Measurements from ENCODE around the gene CCDC152. TPM values are rescaled to one million over a fixed set of nuclear protein-coding genes. Genes with fewer than 3 reads are reported as not detected.

The CCDC152 gene
- total RNA-seq, 2 donors from 2014 or later = 0.36 to 1.8 TPM

GRCh38 chr5:42772265-42772993 lies 15.8 kb downstream of the CCDC152 start:
- DNase-seq (ENCODE audit: low spot score) = no peak
- TF ChIP-seq POLR2A (IDR thresholded peaks at IDR 0.05) (no peak), POLR2AphosphoS5 (IDR thresholded peaks at IDR 0.05) (no peak), CTCF (IDR thresholded peaks at IDR 0.05) (no peak)
- Histone ChIP-seq H3K4me3 (no peak overlapping the region), H3K9me3 (no peaks in the 10 kb centered on the region), H3K27me3 (replicated peaks; ENCODE audit: insufficient read depth) (no peaks in the 10 kb centered on the region), H3K27ac (no peak overlapping the region), H3K4me1 (replicated peaks) (no peaks in the 10 kb centered on the region), H3K36me3 (no peaks in the 10 kb centered on the region)
- intact Hi-C loops (cut with DNase I) = no loop called here
- WGBS = 86% methylated on average over 13 of the region's 13 CpGs

- intact Hi-C loops (cut with DNase I) = no loop called here
- Histone ChIP-seq H3K36me3 (no peaks in the 10 kb centered on the region), H3K4me3 (no peak overlapping the region), H3K27me3 (replicated peaks; ENCODE audit: insufficient read depth) (no peaks in the 10 kb centered on the region), H3K4me1 (replicated peaks) (no peaks in the 10 kb centered on the region), H3K9me3 (no peaks in the 10 kb centered on the region), H3K27ac (no peak overlapping the region)
- no peak for DNase-seq (ENCODE audit: low spot score)
- no peak for TF ChIP-seq POLR2AphosphoS5 (IDR thresholded peaks at IDR 0.05)
- TF ChIP-seq CTCF (IDR thresholded peaks at IDR 0.05) = no peak
- no peak for TF ChIP-seq POLR2A (IDR thresholded peaks at IDR 0.05)
- WGBS = 85% methylated on average over 1 of the region's 1 CpG
These were observed 22.5 kb downstream of the CCDC152 start for GRCh38 chr5:42779083-42779482.

GRCh38 chr5:42781584-42781983 lies 25.0 kb downstream of the CCDC152 start:
- Histone ChIP-seq H3K9me3 (no peaks in the 10 kb centered on the region), H3K4me1 (replicated peaks) (no peaks in the 10 kb centered on the region), H3K27me3 (replicated peaks; ENCODE audit: insufficient read depth) (no peaks in the 10 kb centered on the region), H3K36me3 (no peaks in the 10 kb centered on the region), H3K4me3 (no peak overlapping the region), H3K27ac (no peak overlapping the region)
- 52% methylated on average over 1 of the region's 1 CpG for WGBS
- intact Hi-C loops (cut with DNase I) = no loop called here
- no peak for DNase-seq (ENCODE audit: low spot score)
- TF ChIP-seq CTCF (IDR thresholded peaks at IDR 0.05) (no peak), POLR2A (IDR thresholded peaks at IDR 0.05) (no peak)

GRCh38 chr5:42784132-42784531 lies 27.5 kb downstream of the CCDC152 start:
- H3K36me3 ChIP-seq = no peaks in the 10 kb centered on the region
- no peak for DNase-seq (ENCODE audit: low spot score)
- no peak for TF ChIP-seq POLR2A (IDR thresholded peaks at IDR 0.05)
- TF ChIP-seq CTCF (IDR thresholded peaks at IDR 0.05) = no peak
- TF ChIP-seq POLR2AphosphoS5 (IDR thresholded peaks at IDR 0.05) = no peak
- H3K4me3 ChIP-seq = no peak overlapping the region
- intact Hi-C loops (cut with DNase I) = no loop called here
- H3K4me1 ChIP-seq (replicated peaks) = no peaks in the 10 kb centered on the region
- WGBS = 94% methylated on average over 1 of the region's 1 CpG
- H3K27ac ChIP-seq = no peak overlapping the region
- no peaks in the 10 kb centered on the region for H3K27me3 ChIP-seq (replicated peaks; ENCODE audit: insufficient read depth)
- H3K9me3 ChIP-seq = no peaks in the 10 kb centered on the region

GRCh38 chr5:42785756-42786155 lies 29.1 kb downstream of the CCDC152 start:
- TF ChIP-seq POLR2A (IDR thresholded peaks at IDR 0.05) (no peak), CTCF (IDR thresholded peaks at IDR 0.05) (no peak), POLR2AphosphoS5 (IDR thresholded peaks at IDR 0.05) (no peak)
- Histone ChIP-seq H3K9me3 (no peaks in the 10 kb centered on the region), H3K27me3 (replicated peaks; ENCODE audit: insufficient read depth) (no peaks in the 10 kb centered on the region), H3K27ac (no peak overlapping the region), H3K4me3 (no peak overlapping the region), H3K4me1 (replicated peaks) (no peaks in the 10 kb centered on the region), H3K36me3 (no peaks in the 10 kb centered on the region)
- no peak for DNase-seq (ENCODE audit: low spot score)
- intact Hi-C loops (cut with DNase I) = no loop called here
- WGBS = 95% methylated on average over 4 of the region's 4 CpGs
